ENCODE data around the gene MYO19.
"Not testable (repeated sequence)": the region's sequence is repeated elsewhere in the genome, so short reads cannot be mapped to it uniquely, and the experiment has no call there.

Gene MYO19

GRCh38 chr17:36485027-36485426, 49.6 kb downstream of the MYO19 start:
- H3K27ac ChIP-seq, result no peak overlapping the region
- TF ChIP-seq ZFX (IDR thresholded peaks at IDR 0.05) (no peak), CTCF (conservative IDR thresholded peaks at IDR 0.05) (no peak)

GRCh38 chr17:36484021-36484420, 50.6 kb downstream of the MYO19 start:
- not testable (repeated sequence) for H3K27ac ChIP-seq

GRCh38 chr17:36482611-36483504, 51.8 kb downstream of the MYO19 start:
- TF ChIP-seq ZFX (IDR thresholded peaks at IDR 0.05) (peak; percentile 24; the same call in 1 of the 2 replicates), CTCF (conservative IDR thresholded peaks at IDR 0.05) (peak; percentile 99)
- H3K27ac ChIP-seq, result peak overlapping the region; percentile 17

GRCh38 chr17:36481829-36482228, 52.8 kb downstream of the MYO19 start:
- TF ChIP-seq CTCF (conservative IDR thresholded peaks at IDR 0.05), result no peak
- TF ChIP-seq ZFX (IDR thresholded peaks at IDR 0.05), result no peak
- H3K27ac ChIP-seq, result no peak overlapping the region

GRCh38 chr17:36475346-36475970, 59.2 kb downstream of the MYO19 start:
- no peak overlapping the region for H3K27ac ChIP-seq
- TF ChIP-seq CTCF (conservative IDR thresholded peaks at IDR 0.05) (no peak), ZFX (IDR thresholded peaks at IDR 0.05) (no peak)

- H3K27ac ChIP-seq, result no peak overlapping the region
- no peak for TF ChIP-seq ZFX (IDR thresholded peaks at IDR 0.05)
- no peak for TF ChIP-seq CTCF (conservative IDR thresholded peaks at IDR 0.05)
Observed at GRCh38 chr17:36474571-36474970, 60.1 kb downstream of the MYO19 start.

GRCh38 chr17:36470499-36470898, 64.2 kb downstream of the MYO19 start:
- TF ChIP-seq CTCF (conservative IDR thresholded peaks at IDR 0.05) (no peak), ZFX (IDR thresholded peaks at IDR 0.05) (no peak)
- no peak overlapping the region for H3K27ac ChIP-seq
